HCT116 (cell line): ENCODE measurements around the gene ANXA2. TPM values are rescaled to one million over a fixed set of nuclear protein-coding genes. Genes with fewer than 3 reads are reported as not detected.
A peak's percentile ranks its signal among the peaks of the same experiment; 100 is the strongest.

ENCODE experiments used
- ATAC-seq: fragments of 200-7000 bp; cut with Tn5 transposase; 2 replicates; pipeline ENCODE4 v1.9.1; 2020; ENCODE audit warnings: mild to moderate bottlenecking, moderate library complexity
- BruUV-seq: library from RNA; stranded (reverse); fragments of 400-500 nt; replicated peaks from 2 replicates; lab custom pipeline; 2021; lab: Mats Ljungman, UMichigan
- CTCF ChIA-PET: fragments of 300-600 bp; sonication (Branson Sonifier 250); formaldehyde crosslinking; loops from one replicate; lab custom pipeline; 2021; ENCODE audit warnings: antibody characterized with exemption; lab: Charles Lee
- POLR2A ChIA-PET: fragments of 300-600, 350-600 bp; sonication (Branson Sonifier 250); formaldehyde crosslinking; loops from one replicate; lab custom pipeline; 2021; ENCODE audit warnings: antibody characterized with exemption; lab: Charles Lee
- RAD21 ChIA-PET, 2 experiments: fragments of 300-600 bp; sonication (Branson Sonifier 250); formaldehyde crosslinking; loops; one replicate each; lab custom pipeline; 2023; ENCODE audit warnings: low total read pairs in 2 of 2; ENCODE audit not compliant: uncharacterized antibody in 2 of 2, unreplicated experiment in 2 of 2, low non-redundant PET in 1 of 2; lab: Charles Lee
- DNase-seq: peaks from one replicate; pipeline ENCODE4 v3.0.0-alpha.2; 2010; ENCODE audit warnings: low read depth, low spot score
- H2AFZ ChIP-seq: fragments of 200-600 bp; shearing (Covaris generic), sonication (generic); 2 replicates; pipeline ENCODE4 v1.6.1; 2017; ENCODE audit warnings: low read depth, mixed run types, mixed read lengths, antibody characterized with exemption, low read length; ENCODE audit not compliant: poor library complexity, severe bottlenecking
- H3K27ac ChIP-seq: 2 replicates; pipeline ENCODE4 v1.5.1; 2012; ENCODE audit warnings: low read depth, low read length
- H3K27me3 ChIP-seq: fragments of 200-600 bp; sonication (generic); 2 replicates; pipeline ENCODE4 v1.6.1; 2016; ENCODE audit warnings: mixed run types, low read length, mixed read lengths; ENCODE audit not compliant: insufficient read depth
- H3K36me3 ChIP-seq, 2 experiments: fragments of 200-500 bp in 1 of 2; fragments of 200-600 bp in 1 of 2; sonication (Bioruptor generic) in 1 of 2; sonication (generic) in 1 of 2; 2 replicates each; pipeline versions ENCODE4 v1.5.1 to v1.6.1; 2014 to 2016; ENCODE audit warnings: low read length in 2 of 2, inconsistent platforms in 1 of 2, mixed read lengths in 1 of 2, mixed run types in 1 of 2; ENCODE audit not compliant: insufficient read depth in 2 of 2, control insufficient read depth in 1 of 2
- H3K4me1 ChIP-seq, 2 experiments: fragments of 200-600 bp in 1 of 2; sonication (generic) in 1 of 2; 2 replicates each; pipeline versions ENCODE4 v1.5.1 to v1.6.1; 2012 to 2017; ENCODE audit warnings: low read length in 2 of 2, inconsistent platforms in 1 of 2, mild to moderate bottlenecking in 1 of 2, mixed read lengths in 1 of 2, mixed run types in 1 of 2, moderate library complexity in 1 of 2; ENCODE audit not compliant: insufficient read depth in 2 of 2, control insufficient read depth in 1 of 2
- H3K4me2 ChIP-seq: fragments of 200-600 bp; sonication (generic); 2 replicates; pipeline ENCODE4 v1.6.1; 2017; ENCODE audit warnings: mixed run types, low read length, mixed read lengths
- H3K4me3 ChIP-seq, 2 experiments: fragments of 200-600 bp in 1 of 2; sonication (generic) in 1 of 2; replicated peaks in 1 of 2; 2 replicates each; pipeline ENCODE4 v1.5.1; 2011 to 2016; ENCODE audit warnings: low read length in 2 of 2, control low read depth in 1 of 2, low read depth in 1 of 2, mild to moderate bottlenecking in 1 of 2, mixed read lengths in 1 of 2, mixed run types in 1 of 2
- H3K79me2 ChIP-seq: fragments of 200-600 bp; sonication (generic); 2 replicates; pipeline ENCODE4 v1.6.1; 2017; ENCODE audit warnings: mild to moderate bottlenecking, mixed run types, low read length, moderate library complexity, mixed read lengths; ENCODE audit not compliant: insufficient read depth
- H3K9ac ChIP-seq: fragments of 200-600 bp; sonication (generic); 2 replicates; pipeline ENCODE4 v1.6.1; 2016; ENCODE audit warnings: low read length, mixed read lengths
- H3K9me2 ChIP-seq: fragments of 200-600 bp; sonication (generic), shearing (Covaris generic); 2 replicates; pipeline ENCODE4 v1.6.1; 2017; ENCODE audit warnings: mixed run types, mild to moderate bottlenecking, moderate library complexity; ENCODE audit not compliant: insufficient read depth
- H3K9me3 ChIP-seq, 2 experiments: fragments of 200-500 bp in 1 of 2; fragments of 200-600 bp in 1 of 2; sonication (Bioruptor generic) in 1 of 2; sonication (generic) in 1 of 2; 2 replicates each; pipeline ENCODE4 v1.6.1; 2014 to 2017; ENCODE audit warnings: low read length in 2 of 2, mixed read lengths in 2 of 2, inconsistent platforms in 1 of 2, low read depth in 1 of 2, mild to moderate bottlenecking in 1 of 2, mixed run types in 1 of 2, moderate library complexity in 1 of 2; ENCODE audit not compliant: control insufficient read depth in 1 of 2, insufficient read depth in 1 of 2
- H4K20me1 ChIP-seq: fragments of 200-600 bp; sonication (generic), shearing (Covaris generic); 2 replicates; pipeline ENCODE4 v1.6.1; 2017; ENCODE audit warnings: mixed run types, mild to moderate bottlenecking, moderate library complexity; ENCODE audit not compliant: insufficient read depth
- ELF1 ChIP-seq: IDR thresholded peaks from 2 replicates; pipeline ENCODE4 v1.6.1; 2012; ENCODE audit warnings: low read depth, borderline replicate concordance
- POLR2A ChIP-seq: IDR thresholded peaks from 2 replicates; pipeline ENCODE4 v1.7.0; 2011; ENCODE audit warnings: borderline replicate concordance; ENCODE audit not compliant: insufficient read depth, insufficient read length; ENCODE audit errors: extremely low read depth
- POLR2AphosphoS5 ChIP-seq: IDR thresholded peaks from 2 replicates; pipeline ENCODE4 v1.6.1; 2011; ENCODE audit warnings: mild to moderate bottlenecking, low read depth, low read length, moderate library complexity
- SP1 ChIP-seq: IDR thresholded peaks from 2 replicates; pipeline ENCODE4 v1.6.1; 2012; ENCODE audit warnings: low read depth
- ZFX ChIP-seq: fragments of 450-650 bp; IDR thresholded peaks from 2 replicates; pipeline ENCODE4 v1.6.1; 2017
- ZNF274 ChIP-seq: fragments of 200-500 bp; sonication (Bioruptor generic); IDR thresholded peaks from 2 replicates; pipeline ENCODE4 v1.6.1; 2014; ENCODE audit warnings: mild to moderate bottlenecking, low read depth, low read length, inconsistent platforms
- intact Hi-C: fragments of 100-400 bp; cut with micrococcal nuclease; formaldehyde crosslinking; loops from 2 replicates; pipeline ENCODE4 v1.10.0; 2022
- total RNA-seq: library from RNA; stranded (reverse); gene quantifications from one replicate; pipeline ENCODE4 v1.2.1, GENCODE V29; 2021; ENCODE audit not compliant: unreplicated experiment
- TF ChIP-seq, protein P1 (sequence below): IDR thresholded peaks from 2 replicates; pipeline ENCODE4 v1.6.1; 2011; ENCODE audit warnings: mild to moderate bottlenecking, low read length, moderate library complexity; ENCODE audit not compliant: insufficient replicate concordance; ENCODE audit errors: extremely low read depth

The ANXA2 gene
- total RNA-seq, 1 experiment from 2014 or later = 1,298 TPM

DNA sequence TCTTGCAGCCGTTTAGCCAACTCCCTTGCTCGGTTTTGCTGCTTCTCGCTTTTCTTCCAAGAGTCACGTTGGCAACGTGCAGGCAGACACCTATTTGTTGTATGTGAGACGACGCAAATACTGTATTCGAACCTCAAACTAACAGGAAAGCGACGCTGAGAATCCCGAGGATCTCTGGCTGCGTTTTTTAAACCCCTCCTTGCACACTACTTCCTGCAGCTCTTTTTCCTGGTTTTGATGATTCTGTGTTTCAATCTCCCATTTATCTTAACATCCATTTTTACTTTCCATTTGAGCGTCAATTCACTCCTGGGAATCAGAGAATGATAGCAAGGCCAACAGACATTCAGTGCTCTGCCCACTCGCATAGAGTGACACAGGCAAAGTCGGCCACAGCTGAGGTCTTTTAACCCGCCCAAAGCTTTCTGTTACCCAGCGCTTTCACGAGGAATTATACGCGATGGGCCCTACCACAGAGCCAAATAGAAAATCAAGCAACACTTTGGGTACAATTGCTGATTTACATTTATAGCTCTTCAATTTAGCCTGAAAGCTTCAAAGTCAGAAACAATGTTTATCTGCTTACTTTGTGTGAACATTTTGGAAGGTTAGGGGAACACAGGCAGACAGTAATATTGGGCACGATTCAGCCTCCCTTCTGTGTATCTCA lies 1.6 kb upstream of the ANXA2 start:
- DNase-seq = no peak

More for the DNA sequence above, 1.6 kb upstream of the ANXA2 start:
- Histone ChIP-seq H4K20me1 (no peaks in the 10 kb centered on the region), H3K9me2 (no peaks in the 10 kb centered on the region), H3K79me2 (peaks cover 34% of the 10 kb centered on the region), H3K27me3 (no peaks in the 10 kb centered on the region)
- ATAC-seq = no peak
- RAD21 ChIA-PET = interaction anchor here in 1 of 2 experiments (0.9 kb wide), 1 partner anchor 25 kb away, joined by 3 read pairs; no protein-coding TSS in a partner anchor
- no peak for TF ChIP-seq POLR2AphosphoS5
- TF ChIP-seq ELF1 = no peak
- no peak for TF ChIP-seq SP1
- no peak for TF ChIP-seq ZNF274
- no peak for TF ChIP-seq POLR2A
- TF ChIP-seq, protein P1, sequence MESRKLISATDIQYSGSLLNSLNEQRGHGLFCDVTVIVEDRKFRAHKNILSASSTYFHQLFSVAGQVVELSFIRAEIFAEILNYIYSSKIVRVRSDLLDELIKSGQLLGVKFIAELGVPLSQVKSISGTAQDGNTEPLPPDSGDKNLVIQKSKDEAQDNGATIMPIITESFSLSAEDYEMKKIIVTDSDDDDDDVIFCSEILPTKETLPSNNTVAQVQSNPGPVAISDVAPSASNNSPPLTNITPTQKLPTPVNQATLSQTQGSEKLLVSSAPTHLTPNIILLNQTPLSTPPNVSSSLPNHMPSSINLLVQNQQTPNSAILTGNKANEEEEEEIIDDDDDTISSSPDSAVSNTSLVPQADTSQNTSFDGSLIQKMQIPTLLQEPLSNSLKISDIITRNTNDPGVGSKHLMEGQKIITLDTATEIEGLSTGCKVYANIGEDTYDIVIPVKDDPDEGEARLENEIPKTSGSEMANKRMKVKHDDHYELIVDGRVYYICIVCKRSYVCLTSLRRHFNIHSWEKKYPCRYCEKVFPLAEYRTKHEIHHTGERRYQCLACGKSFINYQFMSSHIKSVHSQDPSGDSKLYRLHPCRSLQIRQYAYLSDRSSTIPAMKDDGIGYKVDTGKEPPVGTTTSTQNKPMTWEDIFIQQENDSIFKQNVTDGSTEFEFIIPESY = no peak
- TF ChIP-seq ZFX = no peak
- TF ChIP-seq, all 23 proteins: peak for 0
- Histone ChIP-seq H3K36me3 (peaks cover 2 to 27% of the 10 kb centered on the region in 2 experiments), H3K4me1 (peaks cover 49 to 73% of the 10 kb centered on the region in 2 experiments), H3K4me3 (peak overlapping the region; percentile 37 to 61), H3K9me3 (no peaks in the 10 kb centered on the region), H3K4me2 (peak overlapping the region; percentile 92), H2AFZ (no peak overlapping the region), H3K9ac (peak overlapping the region; percentile 97), H3K27ac (peak overlapping the region; percentile 96)
- ChIA-PET POLR2A (interaction anchor here (0.7 to 3.9 kb wide), 3 partner anchors 8 to 57 kb away, joined by 7 to 49 read pairs (median 38); no protein-coding TSS in a partner anchor), CTCF (no interaction called here)
- BruUV-seq = no TSS peak
- intact Hi-C loops = no loop called here
